Endothelial cell of umbilical vein (primary cell): ENCODE measurements around the gene SPACA7. TPM values are rescaled to one million over a fixed set of nuclear protein-coding genes. Genes with fewer than 3 reads are reported as not detected.

ENCODE experiments used
- BruUV-seq: library from RNA; stranded (reverse); fragments of 400-500 nt; replicated peaks from 2 replicates; lab custom pipeline; 2021; lab: Mats Ljungman, UMichigan
- CTCF ChIA-PET: fragments of 300-600, 350-600 bp; sonication (Branson Sonifier 250); formaldehyde crosslinking; loops from one replicate; lab custom pipeline; 2021; ENCODE audit warnings: antibody characterized with exemption, inconsistent platforms; lab: Charles Lee
- POLR2A ChIA-PET: fragments of 300-600, 350-600 bp; sonication (Branson Sonifier 250); formaldehyde crosslinking; loops from one replicate; lab custom pipeline; 2021; ENCODE audit warnings: antibody characterized with exemption, inconsistent platforms; lab: Charles Lee
- DNase-seq: peaks from one replicate; pipeline ENCODE4 v3.0.0-alpha.2; 2011; ENCODE audit warnings: low read depth, low spot score
- FAIRE-seq: peaks from 2 replicates; lab custom pipeline; 2011; peaks lifted over from hg19 to GRCh38; lab: Jason Lieb, UNC
- H2AFZ ChIP-seq: 2 replicates; pipeline ENCODE4 v1.6.0; 2012; ENCODE audit warnings: low read depth, low read length, control low read depth, inconsistent platforms
- H3K27ac ChIP-seq: 2 replicates; pipeline ENCODE4 v1.5.1; 2011; ENCODE audit warnings: low read depth, mild to moderate bottlenecking, control low read depth, low read length, moderate library complexity; ENCODE audit not compliant: insufficient read depth
- H3K27me3 ChIP-seq, 2 experiments: 2 replicates each; pipeline versions ENCODE4 v1.6.0 to v1.6.1; 2011; ENCODE audit warnings: low read length in 2 of 2, mixed read lengths in 1 of 2; ENCODE audit not compliant: control insufficient read depth in 2 of 2, insufficient read depth in 2 of 2
- H3K36me3 ChIP-seq, 2 experiments: 2 replicates in 1 of 2; 3 replicates in 1 of 2; pipeline ENCODE4 v1.5.1; 2011; ENCODE audit warnings: low read length in 2 of 2, mild to moderate bottlenecking in 1 of 2, moderate library complexity in 1 of 2; ENCODE audit not compliant: control insufficient read depth in 2 of 2, insufficient read depth in 2 of 2; ENCODE audit errors: extremely low read depth in 1 of 2
- H3K4me1 ChIP-seq: 3 replicates; pipeline ENCODE4 v1.5.1; 2011; ENCODE audit warnings: mild to moderate bottlenecking, low read length; ENCODE audit not compliant: control insufficient read depth, insufficient read depth; ENCODE audit errors: extremely low read depth
- H3K4me2 ChIP-seq: 2 replicates; pipeline ENCODE4 v1.6.1; 2011; ENCODE audit warnings: low read length, control low read depth, mixed read lengths; ENCODE audit not compliant: insufficient read depth
- H3K4me3 ChIP-seq, 3 experiments: fragments of 200-600 bp in 1 of 3; sonication (generic), shearing (Covaris generic) in 1 of 3; replicated peaks in 1 of 3; 2 replicates each; pipeline ENCODE4 v1.5.1; 2011 to 2016; ENCODE audit warnings: control low read depth in 3 of 3, low read length in 3 of 3, mild to moderate bottlenecking in 2 of 3, inconsistent platforms in 1 of 3, low read depth in 1 of 3, moderate library complexity in 1 of 3; ENCODE audit not compliant: insufficient read depth in 1 of 3
- H3K79me2 ChIP-seq: 2 replicates; pipeline ENCODE4 v1.6.0; 2012; ENCODE audit warnings: low read length, inconsistent platforms; ENCODE audit not compliant: control insufficient read depth, insufficient read depth
- H3K9ac ChIP-seq: replicated peaks from 2 replicates; pipeline ENCODE3; 2011; ENCODE audit warnings: low read length, control low read depth; ENCODE audit not compliant: insufficient read depth; ENCODE audit errors: extremely low read depth
- H3K9me1 ChIP-seq: replicated peaks from 3 replicates; pipeline ENCODE4 v1.6.0; 2011; ENCODE audit warnings: mild to moderate bottlenecking, low read length; ENCODE audit not compliant: control insufficient read depth, insufficient read depth; ENCODE audit errors: extremely low read depth
- H3K9me3 ChIP-seq: replicated peaks from 2 replicates; pipeline ENCODE4 v1.5.1; 2012; ENCODE audit warnings: low read length, inconsistent platforms; ENCODE audit not compliant: control insufficient read depth, insufficient read depth
- H4K20me1 ChIP-seq: replicated peaks from 2 replicates; pipeline ENCODE3; 2011; ENCODE audit warnings: mild to moderate bottlenecking, low read length; ENCODE audit not compliant: control insufficient read depth, insufficient read depth; ENCODE audit errors: extremely low read depth
- EZH2 ChIP-seq: IDR thresholded peaks from 2 replicates; pipeline ENCODE4 v1.6.1; 2012; ENCODE audit warnings: borderline replicate concordance, low read depth, mild to moderate bottlenecking, moderate library complexity, low read length, inconsistent platforms; ENCODE audit not compliant: severe bottlenecking
- FOS ChIP-seq: IDR thresholded peaks from 2 replicates; pipeline ENCODE4 v1.6.1; 2011; ENCODE audit warnings: mild to moderate bottlenecking, low read length, moderate library complexity, borderline replicate concordance; ENCODE audit not compliant: insufficient read depth
- GATA2 ChIP-seq: IDR thresholded peaks from 2 replicates; pipeline ENCODE4 v1.7.0; 2011; ENCODE audit warnings: low read depth, mild to moderate bottlenecking, moderate library complexity, mixed read lengths, low read length; ENCODE audit not compliant: insufficient read length, insufficient read depth
- JUN ChIP-seq: IDR thresholded peaks from 2 replicates; pipeline ENCODE4 v1.6.1; 2011; ENCODE audit warnings: borderline replicate concordance, low read depth; ENCODE audit not compliant: insufficient read length, insufficient read depth
- MYC ChIP-seq: IDR thresholded peaks from one replicate; pipeline ENCODE4 v1.6.1; 2011; ENCODE audit warnings: mild to moderate bottlenecking, low read depth, low read length
- POLR2A ChIP-seq: IDR thresholded peaks from 2 replicates; pipeline ENCODE4 v1.6.1; 2012; ENCODE audit warnings: low read depth, mild to moderate bottlenecking, control low read depth, low read length
- POLR2AphosphoS5 ChIP-seq: IDR thresholded peaks from 2 replicates; pipeline ENCODE4 v1.6.1; 2012; ENCODE audit warnings: low read depth, mild to moderate bottlenecking, control low read depth, low read length, moderate library complexity; ENCODE audit not compliant: insufficient read depth
- dilution Hi-C: fragments of 300-500 bp; cut with MboI; formaldehyde crosslinking; loops from one replicate; pipeline ENCODE4 v1.15.0; 2019; ENCODE audit warnings: low sequenced_read_pairs; ENCODE audit not compliant: extremely low pct_ligation_motif_present
- intact Hi-C: fragments of 100-400 bp; cut with micrococcal nuclease; formaldehyde crosslinking; loops from one replicate; pipeline ENCODE4 v1.10.0; 2022
- polyA plus RNA-seq, 4 experiments: library from polyadenylated mRNA; depleted of rRNA in 3 of 4; stranded (reverse) in 3 of 4; unstranded in 1 of 4; fragments of >200 nt; gene quantifications; 2 replicates each; pipeline versions ENCODE4 v1.2.1 to v1.2.3, GENCODE V29; 2011 to 2012; ENCODE audit warnings: missing spikeins in 1 of 4
- total RNA-seq: library from RNA; stranded (reverse); gene quantifications from 2 replicates; pipeline ENCODE4 v1.2.3, GENCODE V29; 2021
- TF ChIP-seq, protein P1 (sequence below): IDR thresholded peaks from 2 replicates; pipeline ENCODE4 v1.6.1; 2011; ENCODE audit not compliant: insufficient read depth, insufficient read length
- TF ChIP-seq, protein P2 (sequence below), 2 donors: IDR thresholded peaks; 1 replicate in 1 of 2; 2 replicates in 1 of 2; pipeline ENCODE4 v1.5.1; 2011; ENCODE audit warnings: low read length in 2 of 2, mild to moderate bottlenecking in 2 of 2, moderate library complexity in 2 of 2, control low read depth in 1 of 2, inconsistent platforms in 1 of 2, low read depth in 1 of 2; ENCODE audit not compliant: insufficient read depth in 1 of 2; ENCODE audit errors: extremely low read depth in 1 of 2

SPACA7 gene
- total and polyA plus RNA-seq, 2 donors (not counting 3 experiments of a cell fraction or from before 2014, with no cell fraction given), result not detected

DNA sequence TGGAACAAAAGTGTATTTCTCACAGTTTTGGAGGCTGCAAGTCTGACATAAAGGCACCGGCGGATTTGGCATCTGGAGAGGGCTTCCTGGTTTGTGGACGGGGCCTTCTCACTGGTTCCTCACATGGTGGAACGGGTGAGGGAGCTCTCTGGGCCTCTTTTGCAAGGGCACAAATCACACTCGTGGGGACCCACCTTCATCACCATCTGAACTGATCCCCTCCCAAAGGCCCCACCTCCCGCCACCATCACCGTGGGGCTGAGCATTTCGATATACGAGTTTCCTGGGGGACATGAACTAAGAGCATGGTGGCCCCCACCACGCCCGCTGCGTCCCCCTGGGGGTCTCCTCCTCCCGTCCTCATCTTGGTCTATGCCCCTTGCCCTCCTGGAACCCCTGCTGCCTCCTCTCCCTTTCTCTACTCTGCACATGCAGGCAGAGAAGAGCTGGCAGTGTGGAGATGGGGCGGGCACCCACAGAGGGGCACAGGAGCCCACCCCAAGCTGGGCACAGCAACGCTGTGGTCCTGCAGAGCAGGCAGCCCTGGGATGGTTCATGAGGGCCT is 20.8 kb upstream of the SPACA7 start:
- BruUV-seq, result no TSS peak
- Histone ChIP-seq H3K9ac (no peak overlapping the region), H3K4me1 (no peaks in the 10 kb centered on the region), H4K20me1 (no peaks in the 10 kb centered on the region), H3K27me3 (no peaks in the 10 kb centered on the region), H3K9me1 (no peaks in the 10 kb centered on the region), H3K36me3 (no peaks in the 10 kb centered on the region), H2AFZ (no peak overlapping the region), H3K27ac (no peak overlapping the region), H3K4me3 (no peak overlapping the region), H3K9me3 (no peaks in the 10 kb centered on the region), H3K79me2 (no peaks in the 10 kb centered on the region), H3K4me2 (no peak overlapping the region)
- CTCF ChIA-PET, result no interaction called here
- dilution Hi-C loops (no loop called here), intact Hi-C loops (no loop called here)
- POLR2A ChIA-PET, result no interaction called here
- no peak for FAIRE-seq
- no peak for DNase-seq
- TF ChIP-seq, protein P1, sequence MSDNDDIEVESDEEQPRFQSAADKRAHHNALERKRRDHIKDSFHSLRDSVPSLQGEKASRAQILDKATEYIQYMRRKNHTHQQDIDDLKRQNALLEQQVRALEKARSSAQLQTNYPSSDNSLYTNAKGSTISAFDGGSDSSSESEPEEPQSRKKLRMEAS, result no peak
- TF ChIP-seq, protein P2, sequence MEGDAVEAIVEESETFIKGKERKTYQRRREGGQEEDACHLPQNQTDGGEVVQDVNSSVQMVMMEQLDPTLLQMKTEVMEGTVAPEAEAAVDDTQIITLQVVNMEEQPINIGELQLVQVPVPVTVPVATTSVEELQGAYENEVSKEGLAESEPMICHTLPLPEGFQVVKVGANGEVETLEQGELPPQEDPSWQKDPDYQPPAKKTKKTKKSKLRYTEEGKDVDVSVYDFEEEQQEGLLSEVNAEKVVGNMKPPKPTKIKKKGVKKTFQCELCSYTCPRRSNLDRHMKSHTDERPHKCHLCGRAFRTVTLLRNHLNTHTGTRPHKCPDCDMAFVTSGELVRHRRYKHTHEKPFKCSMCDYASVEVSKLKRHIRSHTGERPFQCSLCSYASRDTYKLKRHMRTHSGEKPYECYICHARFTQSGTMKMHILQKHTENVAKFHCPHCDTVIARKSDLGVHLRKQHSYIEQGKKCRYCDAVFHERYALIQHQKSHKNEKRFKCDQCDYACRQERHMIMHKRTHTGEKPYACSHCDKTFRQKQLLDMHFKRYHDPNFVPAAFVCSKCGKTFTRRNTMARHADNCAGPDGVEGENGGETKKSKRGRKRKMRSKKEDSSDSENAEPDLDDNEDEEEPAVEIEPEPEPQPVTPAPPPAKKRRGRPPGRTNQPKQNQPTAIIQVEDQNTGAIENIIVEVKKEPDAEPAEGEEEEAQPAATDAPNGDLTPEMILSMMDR (IDR thresholded peaks at IDR 0.05; ENCODE audit: extremely low read depth in 1 of 2, insufficient read depth in 1 of 2, low read depth in 1 of 2, low read length in 2 of 2), result no peak
- no peak for TF ChIP-seq JUN
- TF ChIP-seq GATA2, result no peak
- no peak for TF ChIP-seq POLR2A
- TF ChIP-seq MYC, result no peak
- TF ChIP-seq EZH2, result no peak
- no peak for TF ChIP-seq POLR2AphosphoS5
- no peak for TF ChIP-seq FOS
